Measurements from ENCODE around the gene NPHS1.

NPHS1 gene, protein sequence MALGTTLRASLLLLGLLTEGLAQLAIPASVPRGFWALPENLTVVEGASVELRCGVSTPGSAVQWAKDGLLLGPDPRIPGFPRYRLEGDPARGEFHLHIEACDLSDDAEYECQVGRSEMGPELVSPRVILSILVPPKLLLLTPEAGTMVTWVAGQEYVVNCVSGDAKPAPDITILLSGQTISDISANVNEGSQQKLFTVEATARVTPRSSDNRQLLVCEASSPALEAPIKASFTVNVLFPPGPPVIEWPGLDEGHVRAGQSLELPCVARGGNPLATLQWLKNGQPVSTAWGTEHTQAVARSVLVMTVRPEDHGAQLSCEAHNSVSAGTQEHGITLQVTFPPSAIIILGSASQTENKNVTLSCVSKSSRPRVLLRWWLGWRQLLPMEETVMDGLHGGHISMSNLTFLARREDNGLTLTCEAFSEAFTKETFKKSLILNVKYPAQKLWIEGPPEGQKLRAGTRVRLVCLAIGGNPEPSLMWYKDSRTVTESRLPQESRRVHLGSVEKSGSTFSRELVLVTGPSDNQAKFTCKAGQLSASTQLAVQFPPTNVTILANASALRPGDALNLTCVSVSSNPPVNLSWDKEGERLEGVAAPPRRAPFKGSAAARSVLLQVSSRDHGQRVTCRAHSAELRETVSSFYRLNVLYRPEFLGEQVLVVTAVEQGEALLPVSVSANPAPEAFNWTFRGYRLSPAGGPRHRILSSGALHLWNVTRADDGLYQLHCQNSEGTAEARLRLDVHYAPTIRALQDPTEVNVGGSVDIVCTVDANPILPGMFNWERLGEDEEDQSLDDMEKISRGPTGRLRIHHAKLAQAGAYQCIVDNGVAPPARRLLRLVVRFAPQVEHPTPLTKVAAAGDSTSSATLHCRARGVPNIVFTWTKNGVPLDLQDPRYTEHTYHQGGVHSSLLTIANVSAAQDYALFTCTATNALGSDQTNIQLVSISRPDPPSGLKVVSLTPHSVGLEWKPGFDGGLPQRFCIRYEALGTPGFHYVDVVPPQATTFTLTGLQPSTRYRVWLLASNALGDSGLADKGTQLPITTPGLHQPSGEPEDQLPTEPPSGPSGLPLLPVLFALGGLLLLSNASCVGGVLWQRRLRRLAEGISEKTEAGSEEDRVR (N-terminal part only)

DNA sequence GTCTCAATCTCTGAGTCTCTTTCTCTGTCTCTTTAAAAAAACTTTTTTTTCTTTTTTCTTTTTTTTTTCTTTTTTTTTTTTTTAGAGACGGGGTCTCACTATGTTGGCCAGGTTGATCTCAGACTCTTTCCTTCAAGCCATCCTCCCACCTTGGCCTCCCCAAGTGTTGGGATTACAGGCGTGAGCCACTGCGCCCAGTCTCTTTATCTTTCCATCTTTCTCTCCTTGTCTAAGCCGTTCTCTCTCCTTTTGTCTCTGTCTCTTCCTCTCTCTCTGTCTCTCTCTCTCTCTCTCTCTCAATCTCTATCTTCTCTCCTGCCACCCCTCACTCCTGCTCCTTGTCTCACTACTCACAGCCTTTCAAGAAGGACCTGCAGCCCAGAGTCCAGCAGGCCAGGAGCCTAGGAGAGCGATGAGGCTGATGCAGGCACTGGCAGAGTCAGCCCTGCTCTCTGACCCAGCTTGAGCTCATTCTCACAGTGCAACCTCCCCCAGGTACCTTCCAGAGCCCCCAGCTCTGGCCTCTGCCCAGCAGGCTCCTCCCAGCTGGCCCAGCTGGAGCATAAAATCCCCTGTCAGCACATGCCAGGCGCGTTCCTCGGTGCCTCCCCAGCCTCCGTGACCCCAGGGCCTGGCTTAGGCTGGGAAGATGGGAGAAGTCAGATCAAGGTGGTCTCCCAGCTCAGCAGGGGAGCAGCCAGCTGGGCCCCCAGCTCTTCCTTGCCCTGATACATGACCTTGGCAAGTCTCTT lies at the start of gene NPHS1:
NPHS1 (minus strand) TSS at position 476 of the 752 bp plus-strand sequence. CDS start 667 bp downstream, outside the sequence.
- Histone ChIP-seq H3K4me2 (ENCODE audit: low read depth, low read length, poor library complexity, severe bottlenecking) (no peak within 1 kb of the TSS), H3F3A (ENCODE audit: low read depth) (no peaks in the 10 kb centered on the region), H3K27me3 (ENCODE audit: insufficient read depth, low read length, poor library complexity, severe bottlenecking) (no peaks in the 10 kb centered on the region), H3K9me3 (ENCODE audit: insufficient read depth, low read depth, low read length) (no peaks in the 10 kb centered on the region), H3K36me3 (ENCODE audit: insufficient read depth, low read length) (no peaks in the 10 kb centered on the region), H3K9me2 (replicated peaks; ENCODE audit: low read depth, low read length) (no peaks in the 10 kb centered on the region), H2AFZ (ENCODE audit: low read length) (no peak within 1 kb of the TSS), H3K9ac (ENCODE audit: low read depth, low read length, poor library complexity, severe bottlenecking) (no peak within 1 kb of the TSS), H3K79me2 (ENCODE audit: insufficient read depth, low read length) (no peaks in the 10 kb centered on the region), H3K4me3 (ENCODE audit: low read length, poor library complexity, severe bottlenecking) (no peak within 1 kb of the TSS), H3K4me1 (ENCODE audit: insufficient read depth, low read length, poor library complexity, severe bottlenecking) (peaks cover 3% of the 10 kb centered on the region), H4K20me1 (ENCODE audit: insufficient read depth, low read length, poor library complexity, severe bottlenecking) (no peaks in the 10 kb centered on the region)
- TF ChIP-seq, protein P1, sequence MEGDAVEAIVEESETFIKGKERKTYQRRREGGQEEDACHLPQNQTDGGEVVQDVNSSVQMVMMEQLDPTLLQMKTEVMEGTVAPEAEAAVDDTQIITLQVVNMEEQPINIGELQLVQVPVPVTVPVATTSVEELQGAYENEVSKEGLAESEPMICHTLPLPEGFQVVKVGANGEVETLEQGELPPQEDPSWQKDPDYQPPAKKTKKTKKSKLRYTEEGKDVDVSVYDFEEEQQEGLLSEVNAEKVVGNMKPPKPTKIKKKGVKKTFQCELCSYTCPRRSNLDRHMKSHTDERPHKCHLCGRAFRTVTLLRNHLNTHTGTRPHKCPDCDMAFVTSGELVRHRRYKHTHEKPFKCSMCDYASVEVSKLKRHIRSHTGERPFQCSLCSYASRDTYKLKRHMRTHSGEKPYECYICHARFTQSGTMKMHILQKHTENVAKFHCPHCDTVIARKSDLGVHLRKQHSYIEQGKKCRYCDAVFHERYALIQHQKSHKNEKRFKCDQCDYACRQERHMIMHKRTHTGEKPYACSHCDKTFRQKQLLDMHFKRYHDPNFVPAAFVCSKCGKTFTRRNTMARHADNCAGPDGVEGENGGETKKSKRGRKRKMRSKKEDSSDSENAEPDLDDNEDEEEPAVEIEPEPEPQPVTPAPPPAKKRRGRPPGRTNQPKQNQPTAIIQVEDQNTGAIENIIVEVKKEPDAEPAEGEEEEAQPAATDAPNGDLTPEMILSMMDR (conservative IDR thresholded peaks at IDR 0.05; ENCODE audit: low read length), result no peak
- no peak for TF ChIP-seq EZH2phosphoT487 (IDR thresholded peaks at IDR 0.05; ENCODE audit: borderline replicate concordance)

DNA sequence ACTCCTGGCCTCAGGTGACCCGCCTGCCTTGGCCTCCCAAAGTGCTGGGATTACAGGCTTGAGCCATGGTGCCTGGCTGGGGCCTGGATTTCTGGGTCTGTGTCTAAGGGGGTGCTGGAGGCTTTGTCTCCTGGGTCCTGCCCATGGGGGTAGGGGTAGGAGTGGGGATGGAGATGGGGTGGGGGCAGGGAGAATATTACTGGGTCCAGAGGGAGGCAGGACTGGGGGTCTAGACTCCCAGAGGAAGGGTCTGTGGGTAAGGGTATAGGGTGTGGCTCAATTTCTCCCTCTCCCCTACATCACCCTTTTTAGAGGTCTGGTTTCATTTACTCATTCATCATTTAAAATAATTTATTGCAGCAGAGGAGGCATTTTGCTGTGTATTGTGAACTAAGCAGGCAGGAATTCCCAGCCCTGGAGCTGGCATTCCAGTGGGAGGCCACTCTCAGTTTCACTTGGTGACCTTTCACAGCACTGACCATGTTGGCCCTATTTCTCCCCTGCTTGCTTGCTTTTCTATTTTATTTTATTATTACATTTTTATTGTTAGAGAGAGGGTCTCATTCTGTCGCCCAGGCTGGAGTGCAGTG lies 48.8 kb upstream of the NPHS1 start:
- H3K27me3 ChIP-seq (ENCODE audit: insufficient read depth, low read length, poor library complexity, severe bottlenecking), result no peaks in the 10 kb centered on the region
- H3K9ac ChIP-seq (ENCODE audit: low read depth, low read length, poor library complexity, severe bottlenecking), result peak overlapping the region; percentile 88
- no peak for TF ChIP-seq EZH2phosphoT487 (IDR thresholded peaks at IDR 0.05; ENCODE audit: borderline replicate concordance)
- TF ChIP-seq, protein P1 (conservative IDR thresholded peaks at IDR 0.05; ENCODE audit: low read length), result no peak
- no peaks in the 10 kb centered on the region for H3K9me2 ChIP-seq (replicated peaks; ENCODE audit: low read depth, low read length)
- H4K20me1 ChIP-seq (ENCODE audit: insufficient read depth, low read length, poor library complexity, severe bottlenecking), result peaks cover 9% of the 10 kb centered on the region
- peak overlapping the region; percentile 82 for H3K4me3 ChIP-seq (ENCODE audit: low read length, poor library complexity, severe bottlenecking)
- no peak overlapping the region for H2AFZ ChIP-seq (ENCODE audit: low read length)
- H3K79me2 ChIP-seq (ENCODE audit: insufficient read depth, low read length), result peaks cover 45% of the 10 kb centered on the region
- H3K9me3 ChIP-seq (ENCODE audit: insufficient read depth, low read depth, low read length), result no peaks in the 10 kb centered on the region
- no peaks in the 10 kb centered on the region for H3F3A ChIP-seq (ENCODE audit: low read depth)
- peak overlapping the region; percentile 91 for H3K4me2 ChIP-seq (ENCODE audit: low read depth, low read length, poor library complexity, severe bottlenecking)
- peaks cover 56% of the 10 kb centered on the region for H3K4me1 ChIP-seq (ENCODE audit: insufficient read depth, low read length, poor library complexity, severe bottlenecking)
- peaks cover 11% of the 10 kb centered on the region; the same call in 1 of the 2 replicates for H3K36me3 ChIP-seq (ENCODE audit: insufficient read depth, low read length)

Measured in Loucy (cell line).